Activated CD4-positive, alpha-beta memory T cell treated with anti-CD3 and anti-CD28 coated beads, Interleukin-2, amount 10 ng/mL, durations not matched to agents 7 days and 5 days (primary cell): ENCODE measurements around the gene DMD. TPM values are rescaled to one million over a fixed set of nuclear protein-coding genes. Genes with fewer than 3 reads are reported as not detected.

Source experiments
- CTCF ChIA-PET: fragments of 350-600 bp; sonication (Branson Sonifier 250); formaldehyde crosslinking; loops from one replicate; lab custom pipeline; 2021; ENCODE audit warnings: antibody characterized with exemption, inconsistent platforms; lab: Charles Lee
- POLR2A ChIA-PET: fragments of 350-600 bp; sonication (Branson Sonifier 250); formaldehyde crosslinking; loops from one replicate; lab custom pipeline; 2021; ENCODE audit warnings: antibody characterized with exemption; lab: Charles Lee
- DNase-seq: peaks from one replicate; pipeline ENCODE4 v3.0.0-alpha.2; 2020
- H3K27ac Mint-ChIP-seq: one replicate; pipeline ENCODE4 v1.8.0; 2021; ENCODE audit warnings: mild to moderate bottlenecking, mixed read lengths
- H3K27me3 Mint-ChIP-seq: one replicate; pipeline ENCODE4 v1.8.0; 2021; ENCODE audit warnings: mixed read lengths
- H3K36me3 Mint-ChIP-seq: one replicate; pipeline ENCODE4 v1.8.0; 2021; ENCODE audit warnings: low read depth, mixed read lengths
- H3K4me1 Mint-ChIP-seq: one replicate; pipeline ENCODE4 v1.8.0; 2021; ENCODE audit warnings: mixed read lengths
- H3K4me3 Mint-ChIP-seq: one replicate; pipeline ENCODE4 v1.8.0; 2021; ENCODE audit warnings: mild to moderate bottlenecking, mixed read lengths
- H3K9me3 Mint-ChIP-seq: one replicate; pipeline ENCODE4 v1.8.0; 2021; ENCODE audit warnings: mixed read lengths
- total RNA-seq, 2 experiments: library from RNA; stranded (reverse); gene quantifications; one replicate each; pipeline ENCODE4 v1.2.3, GENCODE V29; 2021

Gene DMD
- total RNA-seq, 2 experiments from 2014 or later = 1.4 to 1.5 TPM

GRCh38 chrX:31320740-31321139 is 1890.6 kb downstream of the DMD start:
- H3K27me3 Mint-ChIP-seq = no peaks in the 10 kb centered on the region
- no peaks in the 10 kb centered on the region for H3K4me1 Mint-ChIP-seq
- H3K9me3 Mint-ChIP-seq = no peaks in the 10 kb centered on the region
- POLR2A ChIA-PET = no interaction called here
- H3K4me3 Mint-ChIP-seq = no peak overlapping the region
- CTCF ChIA-PET = no interaction called here
- no peak for DNase-seq
- H3K36me3 Mint-ChIP-seq = no peaks in the 10 kb centered on the region
- H3K27ac Mint-ChIP-seq = no peak overlapping the region

- POLR2A ChIA-PET = no interaction called here
- Mint-ChIP-seq H3K9me3 (no peaks in the 10 kb centered on the region), H3K27ac (no peak overlapping the region), H3K36me3 (no peaks in the 10 kb centered on the region), H3K4me3 (no peak overlapping the region), H3K4me1 (no peaks in the 10 kb centered on the region), H3K27me3 (no peaks in the 10 kb centered on the region)
- CTCF ChIA-PET = no interaction called here
- no peak for DNase-seq
These were observed 1891.8 kb downstream of the DMD start for GRCh38 chrX:31319586-31319985.

- H3K4me1 Mint-ChIP-seq = no peaks in the 10 kb centered on the region
- no peak overlapping the region for H3K27ac Mint-ChIP-seq
- H3K27me3 Mint-ChIP-seq = peaks cover 2% of the 10 kb centered on the region
- no peaks in the 10 kb centered on the region for H3K36me3 Mint-ChIP-seq
- ChIA-PET POLR2A (no interaction called here), CTCF (no interaction called here)
- no peak for DNase-seq
- no peak overlapping the region for H3K4me3 Mint-ChIP-seq
- H3K9me3 Mint-ChIP-seq = no peaks in the 10 kb centered on the region
These were observed 1892.5 kb downstream of the DMD start for GRCh38 chrX:31318866-31319265.

GRCh38 chrX:31316340-31316991 is 1894.9 kb downstream of the DMD start:
- no peaks in the 10 kb centered on the region for H3K36me3 Mint-ChIP-seq
- peaks cover 2% of the 10 kb centered on the region for H3K27me3 Mint-ChIP-seq
- peaks cover 2% of the 10 kb centered on the region for H3K9me3 Mint-ChIP-seq
- DNase-seq = no peak
- ChIA-PET CTCF (no interaction called here), POLR2A (no interaction called here)
- no peak overlapping the region for H3K4me3 Mint-ChIP-seq
- H3K4me1 Mint-ChIP-seq = no peaks in the 10 kb centered on the region
- no peak overlapping the region for H3K27ac Mint-ChIP-seq

GRCh38 chrX:31314921-31315320 is 1896.4 kb downstream of the DMD start:
- Mint-ChIP-seq H3K27ac (no peak overlapping the region), H3K36me3 (no peaks in the 10 kb centered on the region)

GRCh38 chrX:31307952-31308351 is 1903.4 kb downstream of the DMD start:
- Mint-ChIP-seq H3K27ac (no peak overlapping the region), H3K36me3 (no peaks in the 10 kb centered on the region)
- POLR2A ChIA-PET = no interaction called here

More at GRCh38 chrX:31314921-31315320, 1896.4 kb downstream of the DMD start:
- DNase-seq = no peak
- H3K27me3 Mint-ChIP-seq = peaks cover 2% of the 10 kb centered on the region
- H3K4me1 Mint-ChIP-seq = no peaks in the 10 kb centered on the region
- POLR2A ChIA-PET = no interaction called here
- H3K9me3 Mint-ChIP-seq = peaks cover 2% of the 10 kb centered on the region
- no peak overlapping the region for H3K4me3 Mint-ChIP-seq
- CTCF ChIA-PET = no interaction called here

GRCh38 chrX:31302573-31303075 is 1908.7 kb downstream of the DMD start:
- Mint-ChIP-seq H3K36me3 (no peaks in the 10 kb centered on the region), H3K9me3 (no peaks in the 10 kb centered on the region), H3K4me3 (no peak overlapping the region), H3K27me3 (peaks cover 7% of the 10 kb centered on the region), H3K27ac (no peak overlapping the region), H3K4me1 (no peaks in the 10 kb centered on the region)
- CTCF ChIA-PET = no interaction called here
- no peak for DNase-seq
- POLR2A ChIA-PET = no interaction called here

More at GRCh38 chrX:31307952-31308351, 1903.4 kb downstream of the DMD start:
- Mint-ChIP-seq H3K27me3 (peaks cover 3% of the 10 kb centered on the region), H3K4me1 (no peaks in the 10 kb centered on the region), H3K9me3 (peaks cover 2% of the 10 kb centered on the region), H3K4me3 (no peak overlapping the region)
- CTCF ChIA-PET = no interaction called here
- DNase-seq = no peak

GRCh38 chrX:31301941-31302340 is 1909.4 kb downstream of the DMD start:
- POLR2A ChIA-PET = no interaction called here
- H3K36me3 Mint-ChIP-seq = no peaks in the 10 kb centered on the region

GRCh38 chrX:31301203-31301602 is 1910.1 kb downstream of the DMD start:
- no peaks in the 10 kb centered on the region for H3K9me3 Mint-ChIP-seq
- POLR2A ChIA-PET = no interaction called here
- no peak overlapping the region for H3K4me3 Mint-ChIP-seq
- CTCF ChIA-PET = no interaction called here
- H3K27ac Mint-ChIP-seq = no peak overlapping the region
- DNase-seq = no peak
- H3K36me3 Mint-ChIP-seq = no peaks in the 10 kb centered on the region
- no peaks in the 10 kb centered on the region for H3K4me1 Mint-ChIP-seq
- peaks cover 7% of the 10 kb centered on the region for H3K27me3 Mint-ChIP-seq

More at GRCh38 chrX:31301941-31302340, 1909.4 kb downstream of the DMD start:
- Mint-ChIP-seq H3K9me3 (no peaks in the 10 kb centered on the region), H3K27me3 (peaks cover 7% of the 10 kb centered on the region), H3K4me3 (no peak overlapping the region), H3K4me1 (no peaks in the 10 kb centered on the region), H3K27ac (no peak overlapping the region)
- CTCF ChIA-PET = no interaction called here
- no peak for DNase-seq

- no peak for DNase-seq
- Mint-ChIP-seq H3K36me3 (no peaks in the 10 kb centered on the region), H3K9me3 (no peaks in the 10 kb centered on the region), H3K27ac (no peak overlapping the region), H3K4me1 (no peaks in the 10 kb centered on the region), H3K4me3 (no peak overlapping the region), H3K27me3 (peaks cover 4% of the 10 kb centered on the region)
- ChIA-PET POLR2A (no interaction called here), CTCF (no interaction called here)
These were observed 1912.4 kb downstream of the DMD start for GRCh38 chrX:31298916-31299315.

- peaks cover 4% of the 10 kb centered on the region for H3K27me3 Mint-ChIP-seq
- H3K4me3 Mint-ChIP-seq = no peak overlapping the region
- ChIA-PET CTCF (no interaction called here), POLR2A (no interaction called here)
- H3K27ac Mint-ChIP-seq = no peak overlapping the region
- H3K9me3 Mint-ChIP-seq = no peaks in the 10 kb centered on the region
- no peaks in the 10 kb centered on the region for H3K36me3 Mint-ChIP-seq
- no peak for DNase-seq
- H3K4me1 Mint-ChIP-seq = no peaks in the 10 kb centered on the region
These were observed 1913.5 kb downstream of the DMD start for GRCh38 chrX:31297881-31298280.

- Mint-ChIP-seq H3K27me3 (no peaks in the 10 kb centered on the region), H3K36me3 (no peaks in the 10 kb centered on the region), H3K9me3 (no peaks in the 10 kb centered on the region), H3K27ac (no peak overlapping the region), H3K4me3 (no peak overlapping the region), H3K4me1 (no peaks in the 10 kb centered on the region)
- ChIA-PET POLR2A (no interaction called here), CTCF (no interaction called here)
- no peak for DNase-seq
These were observed 1916.9 kb downstream of the DMD start for GRCh38 chrX:31294475-31294874.

GRCh38 chrX:31293409-31293808 is 1917.9 kb downstream of the DMD start:
- POLR2A ChIA-PET = no interaction called here
- Mint-ChIP-seq H3K36me3 (no peaks in the 10 kb centered on the region), H3K4me1 (no peaks in the 10 kb centered on the region), H3K9me3 (no peaks in the 10 kb centered on the region), H3K27ac (no peak overlapping the region), H3K4me3 (no peak overlapping the region), H3K27me3 (no peaks in the 10 kb centered on the region)
- CTCF ChIA-PET = no interaction called here
- DNase-seq = no peak

- CTCF ChIA-PET = no interaction called here
- DNase-seq = no peak
- no peaks in the 10 kb centered on the region for H3K4me1 Mint-ChIP-seq
- POLR2A ChIA-PET = no interaction called here
- H3K27me3 Mint-ChIP-seq = no peaks in the 10 kb centered on the region
- H3K4me3 Mint-ChIP-seq = no peak overlapping the region
- no peak overlapping the region for H3K27ac Mint-ChIP-seq
- no peaks in the 10 kb centered on the region for H3K36me3 Mint-ChIP-seq
- no peaks in the 10 kb centered on the region for H3K9me3 Mint-ChIP-seq
These were observed 1920.2 kb downstream of the DMD start for GRCh38 chrX:31291131-31291530.
